ENCODE results near the gene IGSF23.

IGSF23 gene

GRCh38 chr19:44636439-44637389, 23.4 kb downstream of the IGSF23 start:
- no peak for ATAC-seq
- TF ChIP-seq ZNF70 (CRISPR knock-in tag; IDR thresholded peaks at IDR 0.05) = no peak
- TF ChIP-seq ESRRG (CRISPR knock-in tag; IDR thresholded peaks at IDR 0.05) = no peak
- no peak for TF ChIP-seq GLIS3 (CRISPR knock-in tag; IDR thresholded peaks at IDR 0.05)
- TF ChIP-seq SNAI2 (CRISPR knock-in tag; IDR thresholded peaks at IDR 0.05) = no peak
- no peak for TF ChIP-seq ARNTL (CRISPR knock-in tag; IDR thresholded peaks at IDR 0.05; ENCODE audit: borderline replicate concordance, low read depth)
- TF ChIP-seq PPARA (CRISPR knock-in tag; IDR thresholded peaks at IDR 0.05; ENCODE audit: borderline replicate concordance) = no peak
- TF ChIP-seq CSDC2 (CRISPR knock-in tag; IDR thresholded peaks at IDR 0.05) = no peak
- TF ChIP-seq ZFP30 (CRISPR knock-in tag; IDR thresholded peaks at IDR 0.05) = no peak
- TF ChIP-seq BACH2 (CRISPR knock-in tag; IDR thresholded peaks at IDR 0.05; ENCODE audit: borderline replicate concordance) = no peak
- no peak for TF ChIP-seq ZC3H10 (CRISPR knock-in tag; IDR thresholded peaks at IDR 0.05)
- TF ChIP-seq CREB5 (CRISPR knock-in tag; IDR thresholded peaks at IDR 0.05; ENCODE audit: low read depth) = no peak
- no peak for TF ChIP-seq POU6F1 (CRISPR knock-in tag; IDR thresholded peaks at IDR 0.05; ENCODE audit: borderline replicate concordance, low read depth)
- no peak for TF ChIP-seq CSRNP3 (CRISPR knock-in tag; IDR thresholded peaks at IDR 0.05)
- no peak for TF ChIP-seq PATZ1 (CRISPR knock-in tag; IDR thresholded peaks at IDR 0.05; ENCODE audit: borderline replicate concordance)
- no peak for TF ChIP-seq ZFP3 (CRISPR knock-in tag; IDR thresholded peaks at IDR 0.05)
- no peak for TF ChIP-seq ISL1 (CRISPR knock-in tag; IDR thresholded peaks at IDR 0.05)

GRCh38 chr19:44637390-44637764, 24.0 kb downstream of the IGSF23 start:
- no peak for ATAC-seq

GRCh38 chr19:44640518-44640917, 27.2 kb downstream of the IGSF23 start:
- ATAC-seq = no peak
- TF ChIP-seq CREB5 (CRISPR knock-in tag; IDR thresholded peaks at IDR 0.05; ENCODE audit: low read depth) = no peak
- no peak for TF ChIP-seq ZNF565 (CRISPR knock-in tag; conservative IDR thresholded peaks at IDR 0.05; ENCODE audit: low read depth)
- no peak for TF ChIP-seq TOX (CRISPR knock-in tag; IDR thresholded peaks at IDR 0.05; ENCODE audit: borderline replicate concordance)
- no peak for TF ChIP-seq CSDC2 (CRISPR knock-in tag; IDR thresholded peaks at IDR 0.05)
- TF ChIP-seq TSHZ2 (CRISPR knock-in tag; IDR thresholded peaks at IDR 0.05) = no peak
- no peak for TF ChIP-seq ZFP30 (CRISPR knock-in tag; IDR thresholded peaks at IDR 0.05)
- no peak for TF ChIP-seq ISL1 (CRISPR knock-in tag; IDR thresholded peaks at IDR 0.05)
- no peak for TF ChIP-seq ZNF8 (CRISPR knock-in tag; IDR thresholded peaks at IDR 0.05)
- no peak for TF ChIP-seq ZFP3 (CRISPR knock-in tag; IDR thresholded peaks at IDR 0.05)
- no peak for TF ChIP-seq TCF4 (CRISPR knock-in tag; IDR thresholded peaks at IDR 0.05; ENCODE audit: borderline replicate concordance)
- TF ChIP-seq OSR1 (CRISPR knock-in tag; IDR thresholded peaks at IDR 0.05) = no peak
- TF ChIP-seq ZC3H10 (CRISPR knock-in tag; IDR thresholded peaks at IDR 0.05) = no peak
- TF ChIP-seq POU6F1 (CRISPR knock-in tag; IDR thresholded peaks at IDR 0.05; ENCODE audit: borderline replicate concordance, low read depth) = no peak
- no peak for TF ChIP-seq PPARA (CRISPR knock-in tag; IDR thresholded peaks at IDR 0.05; ENCODE audit: borderline replicate concordance)
- TF ChIP-seq BACH2 (CRISPR knock-in tag; IDR thresholded peaks at IDR 0.05; ENCODE audit: borderline replicate concordance) = no peak
- TF ChIP-seq SNAI2 (CRISPR knock-in tag; IDR thresholded peaks at IDR 0.05) = no peak

More at GRCh38 chr19:44637390-44637764, 24.0 kb downstream of the IGSF23 start:
- no peak for TF ChIP-seq ZFP3 (CRISPR knock-in tag; IDR thresholded peaks at IDR 0.05)
- no peak for TF ChIP-seq ISL1 (CRISPR knock-in tag; IDR thresholded peaks at IDR 0.05)
- no peak for TF ChIP-seq TCF4 (CRISPR knock-in tag; IDR thresholded peaks at IDR 0.05; ENCODE audit: borderline replicate concordance)
- TF ChIP-seq ARNTL (CRISPR knock-in tag; IDR thresholded peaks at IDR 0.05; ENCODE audit: borderline replicate concordance, low read depth) = no peak
- TF ChIP-seq GLIS3 (CRISPR knock-in tag; IDR thresholded peaks at IDR 0.05) = no peak
- no peak for TF ChIP-seq SNAI2 (CRISPR knock-in tag; IDR thresholded peaks at IDR 0.05)
- no peak for TF ChIP-seq TOX (CRISPR knock-in tag; IDR thresholded peaks at IDR 0.05; ENCODE audit: borderline replicate concordance)
- TF ChIP-seq PPARA (CRISPR knock-in tag; IDR thresholded peaks at IDR 0.05; ENCODE audit: borderline replicate concordance) = no peak
- TF ChIP-seq BACH2 (CRISPR knock-in tag; IDR thresholded peaks at IDR 0.05; ENCODE audit: borderline replicate concordance) = no peak
- TF ChIP-seq ZFP30 (CRISPR knock-in tag; IDR thresholded peaks at IDR 0.05) = no peak
- no peak for TF ChIP-seq ZNF8 (CRISPR knock-in tag; IDR thresholded peaks at IDR 0.05)

Data from SK-N-SH treated with all-trans-retinoic acid at 6 μM for 48 hours (cell line).